K562 (cell line): ENCODE measurements around the gene TMEM237. TPM values are rescaled to one million over a fixed set of nuclear protein-coding genes. Genes with fewer than 3 reads are reported as not detected.

ENCODE experiments used
- ATAC-seq: fragments of 200-7000 bp; cut with Tn5 transposase; 3 replicates; pipeline ENCODE4 v1.9.1; 2020; ENCODE audit warnings: moderate library complexity
- BruUV-seq: library from RNA; stranded (reverse); fragments of 400-500 nt; replicated peaks from 2 replicates; lab custom pipeline; 2021; lab: Mats Ljungman, UMichigan
- CTCF ChIA-PET: fragments of 300-600 bp; formaldehyde crosslinking; extraction: SDS; loops from one replicate; lab custom pipeline; 2021; ENCODE audit warnings: low intra/inter-chr PET ratio; lab: Yijun Ruan, JAX
- POLR2A ChIA-PET: fragments of 300-600, 350-650 bp; sonication (Branson Sonifier 250); formaldehyde crosslinking; extraction: SDS; loops from one replicate; lab custom pipeline; 2021; ENCODE audit warnings: antibody characterized with exemption, inconsistent platforms; lab: Yijun Ruan, JAX
- DNase-seq, 4 experiments: peaks; one replicate each; pipeline versions ENCODE4 v3.0.0 to v3.0.0-alpha.2; 2011 to 2018; ENCODE audit warnings: low spot score in 3 of 4, mixed read lengths in 3 of 4; ENCODE audit errors: extremely low read depth in 1 of 4
- FAIRE-seq: peaks from 2 replicates; lab custom pipeline; 2011; peaks lifted over from hg19 to GRCh38; lab: Jason Lieb, UNC
- H2AFZ ChIP-seq: 2 replicates; pipeline ENCODE4 v1.6.0; 2011; ENCODE audit warnings: low read depth, low read length, control low read depth, inconsistent platforms
- H3K27ac ChIP-seq: fragments of 200-600 bp; 3 replicates; pipeline ENCODE4 v1.8.0; 2011; ENCODE audit warnings: low read depth, mild to moderate bottlenecking, control low read depth, inconsistent platforms, low read length, moderate library complexity, mixed read lengths; ENCODE audit errors: extremely low read depth
- H3K27me3 ChIP-seq, 2 experiments: fragments of 300-600 bp in 1 of 2; 2 replicates in 1 of 2; 3 replicates in 1 of 2; pipeline versions ENCODE4 v1.6.0 to v1.8.0; 2011; ENCODE audit warnings: inconsistent platforms in 2 of 2, low read length in 2 of 2, mild to moderate bottlenecking in 1 of 2, mixed read lengths in 1 of 2, moderate library complexity in 1 of 2; ENCODE audit not compliant: control insufficient read depth in 2 of 2, insufficient read depth in 2 of 2
- H3K36me3 ChIP-seq: fragments of 300-600 bp; 3 replicates; pipeline ENCODE4 v1.8.0; 2011; ENCODE audit warnings: mild to moderate bottlenecking, low read length, inconsistent platforms; ENCODE audit not compliant: control insufficient read depth, insufficient read depth
- H3K4me1 ChIP-seq, 2 experiments: fragments of 200-600 bp in 1 of 2; replicated peaks in 1 of 2; 2 replicates in 1 of 2; 3 replicates in 1 of 2; pipeline versions ENCODE4 v1.5.1 to v1.8.0; 2011; ENCODE audit warnings: inconsistent platforms in 2 of 2, low read length in 2 of 2, mild to moderate bottlenecking in 1 of 2, mixed read lengths in 1 of 2, moderate library complexity in 1 of 2; ENCODE audit not compliant: control insufficient read depth in 2 of 2, insufficient read depth in 2 of 2
- H3K4me2 ChIP-seq: 2 replicates; pipeline ENCODE4 v1.6.1; 2011; ENCODE audit warnings: low read length, control low read depth, inconsistent platforms, mixed read lengths; ENCODE audit not compliant: insufficient read depth
- H3K4me3 ChIP-seq: fragments of 200-600 bp; sonication (generic), shearing (Covaris generic); 2 replicates; pipeline ENCODE4 v1.5.1; 2016; ENCODE audit warnings: control low read depth, inconsistent platforms
- H3K79me2 ChIP-seq: fragments of 200-600 bp; 3 replicates; pipeline ENCODE4 v1.8.0; 2011; ENCODE audit warnings: low read length, inconsistent platforms; ENCODE audit not compliant: control insufficient read depth, insufficient read depth
- H3K9ac ChIP-seq, 2 experiments: 2 replicates each; pipeline versions ENCODE4 v1.6.0 to v1.6.1; 2011; ENCODE audit warnings: low read depth in 2 of 2, low read length in 2 of 2, control low read depth in 1 of 2, inconsistent platforms in 1 of 2, mild to moderate bottlenecking in 1 of 2, mixed read lengths in 1 of 2; ENCODE audit not compliant: insufficient read depth in 1 of 2
- H3K9me1 ChIP-seq: one replicate; pipeline ENCODE4 v1.6.0; 2011; ENCODE audit warnings: inconsistent platforms, mild to moderate bottlenecking, low read length, moderate library complexity; ENCODE audit not compliant: control insufficient read depth, insufficient read depth
- H3K9me3 ChIP-seq: replicated peaks from 2 replicates; pipeline ENCODE4 v1.5.1; 2011; ENCODE audit warnings: low read depth, low read length, inconsistent platforms; ENCODE audit not compliant: control insufficient read depth, insufficient read depth
- H4K20me1 ChIP-seq: replicated peaks from 2 replicates; pipeline ENCODE4 v1.6.1; 2011; ENCODE audit warnings: low read length, inconsistent platforms, mixed read lengths; ENCODE audit not compliant: control insufficient read depth, insufficient read depth
- ARID3B ChIP-seq: fragments of 250-450 bp; sonication (Bioruptor Pico); IDR thresholded peaks from 2 replicates; pipeline ENCODE4 v1.4.0; 2020; ENCODE audit warnings: borderline replicate concordance
- DDX20 ChIP-seq: fragments of 450-650 bp; IDR thresholded peaks from 2 replicates; pipeline ENCODE4 v1.6.1; 2016; ENCODE audit warnings: missing genetic modification characterization, low read depth, mild to moderate bottlenecking, missing compliant biosample characterization, moderate library complexity
- MAFF ChIP-seq: IDR thresholded peaks from 2 replicates; pipeline ENCODE4 v1.6.1; 2012; ENCODE audit warnings: low read length, improper control_type of control experiment
- NR4A1 ChIP-seq, 2 experiments: fragments of 250-450 bp in 1 of 2; fragments of 450-650 bp in 1 of 2; sonication (Bioruptor Pico) in 1 of 2; IDR thresholded peaks; 2 replicates each; pipeline versions ENCODE4 v1.4.0 to v1.6.1; 2016 to 2020; ENCODE audit warnings: mild to moderate bottlenecking in 2 of 2, missing compliant biosample characterization in 1 of 2, missing genetic modification characterization in 1 of 2, moderate library complexity in 1 of 2
- PTTG1 ChIP-seq: fragments of 450-650 bp; IDR thresholded peaks from 2 replicates; pipeline ENCODE4 v1.6.1; 2016; ENCODE audit warnings: low read depth, mild to moderate bottlenecking, missing genetic modification characterization, missing compliant biosample characterization
- SMAD3 ChIP-seq: fragments of 450-650 bp; formaldehyde crosslinking; conservative IDR thresholded peaks from 2 replicates; pipeline ENCODE4 v1.4.0; 2020; ENCODE audit warnings: mild to moderate bottlenecking
- SMAD4 ChIP-seq: fragments of 250-450 bp; sonication (Bioruptor Pico); conservative IDR thresholded peaks from 2 replicates; pipeline ENCODE4 v1.8.0; 2021; ENCODE audit warnings: inconsistent platforms, mild to moderate bottlenecking, moderate library complexity
- ZNF395 ChIP-seq: fragments of 200-800 bp; sonication (Bioruptor generic); IDR thresholded peaks from 2 replicates; pipeline ENCODE4 v1.6.1; 2017; ENCODE audit warnings: missing genetic modification characterization, missing compliant biosample characterization
- ZNF584 ChIP-seq: fragments of 200-800 bp; sonication (Bioruptor generic); IDR thresholded peaks from 2 replicates; pipeline ENCODE4 v1.6.1; 2016; ENCODE audit warnings: low read depth, mild to moderate bottlenecking, missing genetic modification characterization, missing compliant biosample characterization
- WGBS: fragments of 100-300 bp; shearing (Covaris generic); methylation state at CpG from one replicate; pipeline ENCODE4 v1.1.6; 2016; ENCODE audit warnings: low coverage, mixed read lengths; ENCODE audit not compliant: insufficient coverage; ENCODE audit errors: missing lambda C conversion rate; 5-methylcytosine and 5-hydroxymethylcytosine counted together
- in situ Hi-C: fragments of 300-500 bp; cut with MboI; formaldehyde crosslinking; loops from 4 replicates; pipeline ENCODE4 v1.15.0; 2018; ENCODE audit warnings: inconsistent platforms, mixed read lengths
- intact Hi-C: fragments of 100-400 bp; cut with micrococcal nuclease; formaldehyde crosslinking; loops from 2 replicates; pipeline ENCODE4 v1.14.2; 2022
- polyA plus RNA-seq, 8 experiments: library from polyadenylated mRNA; depleted of rRNA in 4 of 8; stranded (reverse) in 5 of 8; unstranded in 3 of 8; fragments of >200 nt; fragmentation: Nextera tagmentation in 2 of 8; fragmentation: Illumina TruSeq in 1 of 8; extraction: Ambion mirVana in 2 of 8; extraction: Trizol in 1 of 8; gene quantifications; 2 replicates each; pipeline versions ENCODE4 v1.2.1 to v1.2.3, GENCODE V29; 2011 to 2014; ENCODE audit warnings: inconsistent platforms in 1 of 8, missing spikeins in 1 of 8
- total RNA-seq, 7 experiments: library from RNA; depleted of rRNA in 6 of 7; stranded (reverse); fragments of >200 nt in 6 of 7; fragmentation: Illumina TruSeq in 2 of 7; extraction: Trizol in 2 of 7; gene quantifications; 2 replicates each; pipeline versions ENCODE4 v1.2.1 to v1.2.3, GENCODE V29; 2011 to 2021; ENCODE audit warnings: low replicate concordance in 1 of 7
- TF ChIP-seq, protein P1 (sequence below), 2 experiments: IDR thresholded peaks in 1 of 2; conservative IDR thresholded peaks in 1 of 2; 2 replicates each; pipeline ENCODE4 v1.6.1; 2016; ENCODE audit warnings: low read depth in 2 of 2, mild to moderate bottlenecking in 1 of 2, missing compliant biosample characterization in 1 of 2, missing genetic modification characterization in 1 of 2, moderate library complexity in 1 of 2
- TF ChIP-seq, protein P2 (sequence below): sonication (generic); formaldehyde crosslinking; IDR thresholded peaks from 2 replicates; pipeline ENCODE4 v1.8.0; 2022; ENCODE audit warnings: missing genetic modification reagents, mild to moderate bottlenecking, borderline replicate concordance
- TF ChIP-seq, protein P3 (sequence below): fragments of 450-650 bp; conservative IDR thresholded peaks from 2 replicates; pipeline ENCODE4 v1.6.1; 2016; ENCODE audit warnings: missing genetic modification characterization, low read depth, mild to moderate bottlenecking, missing compliant biosample characterization, moderate library complexity

TMEM237 gene
- total and polyA plus RNA-seq, 9 of the 15 experiments (the other 6 are each of a cell fraction or from before 2014, with no cell fraction given) = 6.2 to 25.6 (median 17.9) TPM

DNA sequence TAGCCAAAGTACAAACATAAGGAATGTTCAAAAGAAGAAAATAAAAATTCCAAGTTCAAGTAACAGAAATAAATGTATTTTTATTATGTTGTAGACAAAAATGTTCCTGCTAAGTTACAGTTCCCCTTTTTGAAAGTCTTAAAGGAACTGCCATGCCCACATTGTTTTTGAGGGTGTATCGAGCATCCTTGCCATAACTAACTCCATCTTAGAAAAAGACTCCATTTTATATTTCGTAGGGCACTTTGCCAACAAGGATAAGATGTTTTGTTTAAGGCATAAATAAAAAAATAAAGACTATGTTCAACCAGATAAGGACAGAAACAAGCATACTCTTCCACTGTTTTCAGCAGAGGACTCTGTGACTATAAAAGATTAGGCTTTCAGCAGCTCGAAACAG is 67.3 kb downstream of the TMEM237 start:
- Histone ChIP-seq H3K4me1 (no peaks in the 10 kb centered on the region), H3K79me2 (no peaks in the 10 kb centered on the region), H3K4me2 (no peak overlapping the region), H3K27ac (no peak overlapping the region), H3K9me3 (no peaks in the 10 kb centered on the region), H4K20me1 (no peaks in the 10 kb centered on the region), H3K9ac (no peak overlapping the region), H3K4me3 (no peak overlapping the region), H3K36me3 (no peaks in the 10 kb centered on the region), H2AFZ (peak overlapping the region; percentile 54), H3K9me1 (no peaks in the 10 kb centered on the region), H3K27me3 (no peaks in the 10 kb centered on the region)
- intact Hi-C loops = no loop called here
- no TSS peak for BruUV-seq
- DNase-seq (no peak), ATAC-seq (no peak), FAIRE-seq (no peak)
- CTCF ChIA-PET = no interaction called here
- POLR2A ChIA-PET = interaction anchor here (0.6 kb wide), 1 partner anchor 67 kb away, joined by 3 read pairs; no protein-coding TSS in a partner anchor
- in situ Hi-C loops = no loop called here
- 3% methylated on average over 3 of the region's 3 CpGs for WGBS
- TF ChIP-seq ARID3B (CRISPR knock-in tag) = no peak
- TF ChIP-seq ZNF584 (CRISPR knock-in tag) = 0 out of 2 replicates have a peak, but pooled peaks have one; percentile 26
- peak; percentile 62; the same call in 1 of the 2 replicates for TF ChIP-seq DDX20 (tag)
- peak; percentile 69; the same call in 1 of the 2 replicates for TF ChIP-seq ZNF395
- TF ChIP-seq, protein P1, sequence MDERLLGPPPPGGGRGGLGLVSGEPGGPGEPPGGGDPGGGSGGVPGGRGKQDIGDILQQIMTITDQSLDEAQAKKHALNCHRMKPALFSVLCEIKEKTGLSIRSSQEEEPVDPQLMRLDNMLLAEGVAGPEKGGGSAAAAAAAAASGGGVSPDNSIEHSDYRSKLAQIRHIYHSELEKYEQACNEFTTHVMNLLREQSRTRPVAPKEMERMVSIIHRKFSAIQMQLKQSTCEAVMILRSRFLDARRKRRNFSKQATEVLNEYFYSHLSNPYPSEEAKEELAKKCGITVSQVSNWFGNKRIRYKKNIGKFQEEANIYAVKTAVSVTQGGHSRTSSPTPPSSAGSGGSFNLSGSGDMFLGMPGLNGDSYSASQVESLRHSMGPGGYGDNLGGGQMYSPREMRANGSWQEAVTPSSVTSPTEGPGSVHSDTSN (CRISPR knock-in tag; IDR thresholded peaks at IDR 0.05; ENCODE audit: low read depth) = no peak
- TF ChIP-seq, protein P1 (tag; conservative IDR thresholded peaks at IDR 0.05; ENCODE audit: low read depth) = 0 out of 2 replicates have a peak, but pooled peaks have one; percentile 18
- TF ChIP-seq, protein P2, sequence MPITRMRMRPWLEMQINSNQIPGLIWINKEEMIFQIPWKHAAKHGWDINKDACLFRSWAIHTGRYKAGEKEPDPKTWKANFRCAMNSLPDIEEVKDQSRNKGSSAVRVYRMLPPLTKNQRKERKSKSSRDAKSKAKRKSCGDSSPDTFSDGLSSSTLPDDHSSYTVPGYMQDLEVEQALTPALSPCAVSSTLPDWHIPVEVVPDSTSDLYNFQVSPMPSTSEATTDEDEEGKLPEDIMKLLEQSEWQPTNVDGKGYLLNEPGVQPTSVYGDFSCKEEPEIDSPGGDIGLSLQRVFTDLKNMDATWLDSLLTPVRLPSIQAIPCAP (CRISPR knock-in tag) = no peak
- TF ChIP-seq PTTG1 (tag) = peak; percentile 81
- TF ChIP-seq SMAD4 (CRISPR knock-in tag) = 0 out of 2 replicates have a peak, but pooled peaks have one; percentile 33
- peak; percentile 68; the same call in 1 of the 2 replicates for TF ChIP-seq SMAD3 (CRISPR knock-in tag)
- no peak for TF ChIP-seq MAFF
- no peak for TF ChIP-seq NR4A1 (CRISPR knock-in tag; IDR thresholded peaks at IDR 0.05)
- TF ChIP-seq NR4A1 (tag; IDR thresholded peaks at IDR 0.05) = peak; percentile 66
- TF ChIP-seq, protein P3, sequence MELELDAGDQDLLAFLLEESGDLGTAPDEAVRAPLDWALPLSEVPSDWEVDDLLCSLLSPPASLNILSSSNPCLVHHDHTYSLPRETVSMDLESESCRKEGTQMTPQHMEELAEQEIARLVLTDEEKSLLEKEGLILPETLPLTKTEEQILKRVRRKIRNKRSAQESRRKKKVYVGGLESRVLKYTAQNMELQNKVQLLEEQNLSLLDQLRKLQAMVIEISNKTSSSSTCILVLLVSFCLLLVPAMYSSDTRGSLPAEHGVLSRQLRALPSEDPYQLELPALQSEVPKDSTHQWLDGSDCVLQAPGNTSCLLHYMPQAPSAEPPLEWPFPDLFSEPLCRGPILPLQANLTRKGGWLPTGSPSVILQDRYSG = peak; percentile 75; the same call in 1 of the 2 replicates
